Loucy (cell line): ENCODE data around the gene PCDHGA6.
"Not testable (repeated sequence)": the region's sequence is repeated elsewhere in the genome, so short reads cannot be mapped to it uniquely, and the experiment has no call there.

ENCODE experiments used
- EZH2phosphoT487 ChIP-seq: fragments of 200-600 bp; IDR thresholded peaks from 2 replicates; pipeline ENCODE4 v1.6.1; 2018; ENCODE audit warnings: antibody characterized with exemption, mild to moderate bottlenecking, moderate library complexity, borderline replicate concordance
- TF ChIP-seq, protein P1 (sequence below): fragments of 200-600 bp; sonication (generic); conservative IDR thresholded peaks from 2 replicates; pipeline ENCODE4 v1.5.1; 2014; ENCODE audit warnings: mild to moderate bottlenecking, antibody characterized with exemption, low read length

DNA sequence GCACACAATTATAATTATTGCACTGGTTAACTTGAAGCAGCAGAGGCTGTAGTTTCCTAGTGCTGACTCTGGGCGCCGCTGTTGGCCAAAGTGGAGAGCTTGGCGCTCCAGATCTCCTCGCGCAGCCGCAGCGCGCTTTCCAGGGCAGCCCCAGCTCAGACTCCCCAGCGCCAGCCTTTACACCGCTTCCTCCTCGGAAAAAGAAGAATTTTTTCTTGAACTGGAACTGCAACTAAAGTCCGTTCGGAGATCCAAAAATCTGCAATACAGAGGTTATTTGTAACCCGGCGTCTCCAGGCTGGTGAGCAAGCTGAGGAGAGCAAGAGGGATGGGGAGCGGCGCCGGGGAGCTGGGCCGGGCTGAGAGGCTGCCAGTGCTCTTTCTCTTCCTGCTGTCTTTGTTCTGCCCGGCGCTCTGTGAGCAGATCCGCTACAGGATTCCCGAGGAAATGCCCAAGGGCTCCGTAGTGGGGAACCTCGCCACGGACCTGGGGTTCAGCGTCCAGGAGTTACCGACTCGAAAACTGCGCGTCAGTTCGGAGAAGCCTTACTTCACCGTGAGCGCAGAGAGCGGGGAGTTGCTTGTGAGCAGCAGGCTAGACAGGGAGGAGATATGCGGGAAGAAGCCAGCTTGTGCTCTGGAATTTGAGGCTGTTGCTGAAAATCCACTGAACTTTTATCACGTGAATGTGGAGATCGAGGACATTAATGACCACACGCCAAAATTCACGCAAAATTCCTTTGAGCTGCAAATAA lies 14.0 kb downstream of the PCDHGA6 start, which contains the start of gene PCDHGB4:
- TF ChIP-seq, protein P1, sequence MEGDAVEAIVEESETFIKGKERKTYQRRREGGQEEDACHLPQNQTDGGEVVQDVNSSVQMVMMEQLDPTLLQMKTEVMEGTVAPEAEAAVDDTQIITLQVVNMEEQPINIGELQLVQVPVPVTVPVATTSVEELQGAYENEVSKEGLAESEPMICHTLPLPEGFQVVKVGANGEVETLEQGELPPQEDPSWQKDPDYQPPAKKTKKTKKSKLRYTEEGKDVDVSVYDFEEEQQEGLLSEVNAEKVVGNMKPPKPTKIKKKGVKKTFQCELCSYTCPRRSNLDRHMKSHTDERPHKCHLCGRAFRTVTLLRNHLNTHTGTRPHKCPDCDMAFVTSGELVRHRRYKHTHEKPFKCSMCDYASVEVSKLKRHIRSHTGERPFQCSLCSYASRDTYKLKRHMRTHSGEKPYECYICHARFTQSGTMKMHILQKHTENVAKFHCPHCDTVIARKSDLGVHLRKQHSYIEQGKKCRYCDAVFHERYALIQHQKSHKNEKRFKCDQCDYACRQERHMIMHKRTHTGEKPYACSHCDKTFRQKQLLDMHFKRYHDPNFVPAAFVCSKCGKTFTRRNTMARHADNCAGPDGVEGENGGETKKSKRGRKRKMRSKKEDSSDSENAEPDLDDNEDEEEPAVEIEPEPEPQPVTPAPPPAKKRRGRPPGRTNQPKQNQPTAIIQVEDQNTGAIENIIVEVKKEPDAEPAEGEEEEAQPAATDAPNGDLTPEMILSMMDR, result not testable (repeated sequence)
- not testable (repeated sequence) for TF ChIP-seq EZH2phosphoT487
